Tracheal epithelial cell (primary cell): ENCODE measurements around the gene CYP26A1. TPM values are rescaled to one million over a fixed set of nuclear protein-coding genes. Genes with fewer than 3 reads are reported as not detected.

Experiments
- total RNA-seq: library from RNA; depleted of rRNA; stranded (reverse); fragments of >200 nt; gene quantifications from 2 replicates; pipeline ENCODE4 v1.2.1, GENCODE V29; 2014

Gene CYP26A1, protein sequence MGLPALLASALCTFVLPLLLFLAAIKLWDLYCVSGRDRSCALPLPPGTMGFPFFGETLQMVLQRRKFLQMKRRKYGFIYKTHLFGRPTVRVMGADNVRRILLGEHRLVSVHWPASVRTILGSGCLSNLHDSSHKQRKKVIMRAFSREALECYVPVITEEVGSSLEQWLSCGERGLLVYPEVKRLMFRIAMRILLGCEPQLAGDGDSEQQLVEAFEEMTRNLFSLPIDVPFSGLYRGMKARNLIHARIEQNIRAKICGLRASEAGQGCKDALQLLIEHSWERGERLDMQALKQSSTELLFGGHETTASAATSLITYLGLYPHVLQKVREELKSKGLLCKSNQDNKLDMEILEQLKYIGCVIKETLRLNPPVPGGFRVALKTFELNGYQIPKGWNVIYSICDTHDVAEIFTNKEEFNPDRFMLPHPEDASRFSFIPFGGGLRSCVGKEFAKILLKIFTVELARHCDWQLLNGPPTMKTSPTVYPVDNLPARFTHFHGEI
- total RNA-seq, result not detected in 2 replicates

DNA sequence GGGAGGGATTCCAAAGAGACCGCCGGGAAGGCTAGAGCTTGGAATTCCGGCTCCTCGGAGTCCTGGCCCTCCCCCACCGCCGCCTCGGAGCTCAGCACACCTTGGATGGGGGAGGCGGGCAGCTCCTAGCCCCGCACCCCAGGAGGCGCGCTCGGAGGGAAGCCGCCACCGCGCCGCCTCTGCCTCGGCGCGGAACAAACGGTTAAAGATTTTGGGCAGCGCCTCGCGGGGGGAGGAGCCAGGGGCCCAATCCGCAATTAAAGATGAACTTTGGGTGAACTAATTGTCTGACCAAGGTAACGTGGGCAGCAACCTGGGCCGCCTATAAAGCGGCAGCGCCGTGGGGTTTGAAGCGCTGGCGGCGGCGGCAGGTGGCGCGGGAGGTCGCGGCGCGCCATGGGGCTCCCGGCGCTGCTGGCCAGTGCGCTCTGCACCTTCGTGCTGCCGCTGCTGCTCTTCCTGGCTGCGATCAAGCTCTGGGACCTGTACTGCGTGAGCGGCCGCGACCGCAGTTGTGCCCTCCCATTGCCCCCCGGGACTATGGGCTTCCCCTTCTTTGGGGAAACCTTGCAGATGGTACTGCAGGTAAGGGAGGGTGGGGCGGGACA lies at the start of gene CYP26A1:
CYP26A1 (plus strand) TSS at position 355 of the 608 bp plus-strand sequence; CDS start at position 397, 42 bp downstream.

DNA sequence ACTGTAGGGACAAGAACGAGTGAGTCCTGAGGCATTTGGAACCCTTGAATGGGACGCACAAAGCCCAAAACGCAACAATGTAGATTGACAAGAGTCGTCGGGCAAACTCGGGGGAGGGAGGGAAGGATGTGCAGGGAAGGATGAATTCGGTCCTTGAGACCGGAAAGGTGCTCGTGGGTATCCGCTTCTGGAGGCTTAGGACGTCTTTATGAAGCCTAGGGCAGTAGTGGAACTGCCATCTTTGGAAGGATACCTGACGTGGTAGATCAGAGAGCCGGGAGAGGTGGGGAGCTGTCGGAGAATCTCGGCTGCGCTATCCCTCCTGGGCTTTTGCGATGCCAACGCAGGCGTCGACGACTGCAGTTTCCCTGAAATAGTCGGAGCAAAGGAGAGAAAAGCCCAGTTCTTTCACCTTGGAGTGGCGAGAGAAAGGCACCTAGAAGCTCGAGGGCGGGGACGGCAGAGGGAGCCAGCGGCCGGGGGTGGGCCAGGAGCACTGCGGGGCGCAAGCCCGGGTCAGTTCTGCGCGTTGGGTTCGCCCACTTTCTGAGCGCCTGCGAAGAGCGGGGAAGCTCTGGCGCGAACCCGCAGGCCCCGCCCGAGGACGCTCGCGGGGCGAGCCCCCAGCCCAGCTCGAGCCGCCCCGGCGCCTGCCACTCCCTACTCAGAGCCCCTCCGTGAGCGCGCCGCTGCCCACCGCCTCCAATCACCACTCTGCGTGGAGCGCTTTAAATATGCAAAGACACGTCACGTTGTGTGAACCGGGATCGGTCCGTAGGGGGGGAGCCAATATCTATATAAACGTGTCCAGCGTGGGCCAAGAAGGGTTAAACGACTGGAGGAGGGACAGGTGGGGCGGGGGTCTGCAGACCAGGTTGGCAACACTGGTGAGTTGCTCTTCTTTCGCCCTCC lies 13.5 kb upstream of the CYP26A1 start, which contains the start of gene CYP26C1:
CYP26C1 (plus strand) TSS at position 824 of the 912 bp plus-strand sequence. CDS start 466 bp downstream, outside the sequence.

Other genes starting within 250 kb of the CYP26A1 start
- gene EXOC6, start 225.4 kb upstream of the CYP26A1 start, total RNA-seq, result 2.6 and 63.9 TPM in 2 replicates
- 0.24 TPM in 1 of 2 replicates, not detected in the other for gene CYP26C1, start 13.1 kb upstream of the CYP26A1 start, total RNA-seq